NB4 (cell line): ENCODE data around the gene GSDME.

Experiments used
- DNase-seq: peaks from one replicate; pipeline ENCODE4 v3.0.0; 2010; ENCODE audit warnings: low read depth
- H3K4me3 ChIP-seq: one replicate; pipeline ENCODE4 v1.5.1; 2011; ENCODE audit warnings: mild to moderate bottlenecking, low read depth, low read length, moderate library complexity
- CTCF ChIP-seq: IDR thresholded peaks from one replicate; pipeline ENCODE4 v1.5.1; 2012; ENCODE audit warnings: low read depth, low read length
- MAX ChIP-seq: IDR thresholded peaks from 2 replicates; pipeline ENCODE4 v1.6.1; 2011; ENCODE audit warnings: low read depth, low read length
- MYC ChIP-seq: IDR thresholded peaks from 2 replicates; pipeline ENCODE4 v1.6.1; 2011; ENCODE audit warnings: low read depth, low read length
- POLR2A ChIP-seq: IDR thresholded peaks from 2 replicates; pipeline ENCODE4 v1.6.1; 2011; ENCODE audit warnings: mild to moderate bottlenecking; ENCODE audit not compliant: insufficient read length; ENCODE audit errors: extremely low read depth

The GSDME gene

DNA sequence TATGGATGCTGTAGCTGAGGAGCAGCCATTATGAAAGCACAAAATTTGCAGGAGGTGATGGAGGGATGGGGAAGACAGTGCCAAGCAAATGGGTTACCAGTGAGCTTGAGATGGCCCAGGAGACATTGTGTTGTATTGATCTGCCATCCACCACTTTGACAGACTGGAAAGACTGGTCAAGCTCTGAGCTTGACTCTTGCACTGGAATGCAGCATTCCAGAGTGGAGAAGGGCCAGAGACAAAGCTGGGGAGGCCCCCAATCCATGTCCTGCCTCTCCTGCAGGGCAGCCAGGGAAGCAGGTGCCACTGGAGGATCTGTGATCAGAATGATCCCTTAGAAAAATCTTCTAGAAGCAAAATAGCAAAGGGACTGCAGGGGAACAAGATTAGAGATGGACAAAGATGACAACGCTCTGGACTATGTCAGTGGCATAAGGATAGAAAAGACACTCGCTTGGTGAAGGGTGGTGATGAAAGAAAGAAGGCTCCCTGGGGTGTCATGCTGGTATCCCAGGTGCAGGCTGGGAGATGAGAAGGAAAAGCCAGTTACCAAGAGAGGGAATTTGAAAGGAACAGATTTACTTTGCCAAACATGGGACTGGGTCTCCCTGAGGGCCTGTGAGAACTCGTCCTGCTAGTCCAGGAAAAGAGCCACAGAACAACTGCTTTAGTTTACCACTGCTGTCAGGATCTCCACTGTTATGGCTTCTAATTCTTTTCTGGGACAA lies 5.0 kb downstream of the GSDME start:
- no peak overlapping the region for H3K4me3 ChIP-seq
- TF ChIP-seq CTCF = no peak
- no peak for TF ChIP-seq POLR2A
- no peak for TF ChIP-seq MYC
- TF ChIP-seq MAX = no peak
- DNase-seq = no peak

- TF ChIP-seq MAX (no peak), POLR2A (no peak), CTCF (no peak), MYC (no peak)
- no peak overlapping the region for H3K4me3 ChIP-seq
- no peak for DNase-seq
Observed at GRCh38 chr7:24751484-24751883, 5.8 kb downstream of the GSDME start.

DNA sequence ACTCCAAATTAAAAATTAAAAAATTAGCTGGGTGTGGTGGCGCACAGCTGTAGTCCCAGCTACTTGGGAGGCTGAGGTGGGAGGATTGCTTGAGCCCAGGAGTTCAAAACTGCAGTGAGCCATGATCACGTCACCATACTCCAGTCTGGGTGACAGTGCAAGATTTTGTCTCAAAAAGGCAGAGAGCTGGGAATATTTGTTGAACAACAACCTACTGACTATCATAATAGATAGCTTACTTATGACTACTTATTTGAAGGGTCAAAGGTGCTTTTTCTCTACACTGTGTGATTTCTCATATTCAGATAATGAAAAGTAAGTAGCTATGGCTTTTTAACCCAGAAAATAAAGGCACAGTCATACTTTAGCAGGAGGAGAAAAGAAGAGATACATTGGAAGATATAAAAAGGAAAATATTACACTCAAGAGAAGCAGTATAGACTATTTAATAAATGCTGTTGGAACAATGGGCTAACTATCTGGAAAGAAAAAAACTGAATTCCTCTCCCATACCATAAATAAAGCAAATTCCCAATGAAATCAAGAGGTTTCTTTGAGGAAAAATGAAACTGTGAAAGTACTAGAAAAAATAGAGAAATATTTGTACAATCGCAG lies 6.7 kb downstream of the GSDME start:
- H3K4me3 ChIP-seq = no peak overlapping the region
- DNase-seq = no peak
- TF ChIP-seq POLR2A (no peak), MYC (no peak), MAX (no peak), CTCF (no peak)

GRCh38 chr7:24748521-24748920 lies 8.7 kb downstream of the GSDME start:
- DNase-seq = no peak
- no peak overlapping the region for H3K4me3 ChIP-seq
- TF ChIP-seq MAX = no peak
- no peak for TF ChIP-seq MYC
- no peak for TF ChIP-seq CTCF
- no peak for TF ChIP-seq POLR2A

DNA sequence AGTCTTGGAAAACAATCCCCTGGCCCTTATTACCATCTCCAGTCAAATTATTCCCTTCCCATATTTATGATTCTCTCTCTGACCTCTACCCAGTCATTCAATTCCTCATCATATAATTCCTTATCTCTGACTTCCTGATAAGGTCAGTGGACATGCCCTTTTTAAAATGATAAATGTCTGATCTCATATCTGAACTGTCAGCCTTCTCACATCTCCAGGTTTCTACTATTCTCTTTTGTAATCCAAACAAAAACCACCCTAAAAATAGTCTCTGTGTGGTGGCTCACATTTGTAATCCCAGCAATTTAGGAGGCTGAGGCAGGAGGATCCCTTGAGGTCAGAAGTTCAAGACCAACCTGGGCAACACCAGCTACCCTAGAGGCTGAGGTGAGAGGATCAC lies 11.9 kb downstream of the GSDME start:
- TF ChIP-seq POLR2A (no peak), MYC (no peak), CTCF (no peak), MAX (no peak)
- H3K4me3 ChIP-seq = no peak overlapping the region
- no peak for DNase-seq
